HL-60/S4 (cell line): ENCODE data around the gene TMEM255B.

ENCODE experiments used
- in situ Hi-C: fragments of 300-500 bp; cut with MboI; formaldehyde crosslinking; loops from 2 replicates; pipeline ENCODE4 v1.14.3; 2022; ENCODE audit warnings: low sequenced_read_pairs

TMEM255B gene

GRCh38 chr13:113856716-113857065 is 97.7 kb downstream of the TMEM255B start:
- in situ Hi-C loops = no loop called here

GRCh38 chr13:113857531-113858195 is 98.6 kb downstream of the TMEM255B start:
- in situ Hi-C loops = no loop called here

DNA sequence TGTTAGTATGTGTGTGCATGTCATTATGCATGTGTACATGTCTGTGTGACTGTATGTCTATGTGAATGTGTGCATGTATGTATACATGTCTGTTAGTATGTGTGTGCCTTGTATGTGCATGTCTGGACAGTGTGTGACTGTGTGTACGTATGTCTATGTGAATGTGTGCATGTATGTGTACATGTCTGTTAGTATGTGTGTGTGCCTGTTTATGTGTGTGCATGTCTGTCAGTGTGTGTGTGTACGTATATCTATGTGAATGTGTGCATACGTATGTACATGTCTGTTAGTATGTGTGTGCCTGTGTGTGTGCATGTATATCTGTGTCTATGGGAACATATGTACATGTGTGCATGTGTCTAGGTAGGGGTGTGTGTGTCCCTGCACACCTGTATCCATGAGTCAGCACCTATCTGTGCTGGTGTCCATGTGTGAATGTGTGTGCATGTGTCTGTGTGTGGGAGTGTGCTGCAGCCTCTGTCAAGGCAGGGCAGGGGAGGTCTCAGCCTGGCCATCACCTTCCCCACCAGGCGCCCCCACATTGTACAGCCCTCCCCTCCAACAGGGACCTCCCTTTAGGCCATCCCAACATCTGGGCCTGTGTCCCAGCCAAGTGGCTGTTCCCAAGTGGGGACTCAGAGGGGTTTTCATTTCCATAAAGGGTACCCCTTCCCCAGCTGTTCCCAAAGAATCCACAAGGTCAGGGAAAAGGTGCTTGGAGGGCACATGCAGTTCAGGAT is 100.5 kb downstream of the TMEM255B start:
- in situ Hi-C loops = no loop called here

DNA sequence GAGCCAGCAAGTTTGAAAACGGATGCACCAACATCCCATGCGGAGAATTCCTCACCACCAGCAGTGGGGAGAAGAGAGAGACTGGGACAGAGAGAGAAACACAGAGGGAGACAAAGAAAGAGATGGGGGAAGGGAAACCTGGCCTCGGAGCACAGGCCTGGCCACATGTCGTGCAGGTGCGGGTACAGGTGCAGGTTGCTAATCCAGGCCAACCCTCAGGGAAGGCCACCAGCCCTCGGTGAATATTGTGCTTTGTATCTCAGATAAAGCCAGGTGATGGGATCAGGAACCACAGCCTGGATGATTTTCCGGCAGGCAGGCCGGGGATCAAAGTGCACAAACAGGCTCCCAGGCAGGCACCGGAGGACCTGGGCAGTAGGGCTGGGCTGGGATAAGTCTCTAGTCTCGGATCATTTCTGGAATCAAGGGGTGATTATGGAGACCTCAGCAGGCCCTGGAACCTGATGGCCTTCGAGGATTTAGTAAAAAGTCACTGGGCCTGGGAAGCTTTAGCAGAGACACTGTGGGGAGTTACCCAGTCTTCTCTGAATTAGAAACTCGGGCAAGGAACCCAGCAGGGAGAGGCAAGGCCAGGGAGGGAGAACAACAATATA is 101.1 kb downstream of the TMEM255B start:
- in situ Hi-C loops = no loop called here

DNA sequence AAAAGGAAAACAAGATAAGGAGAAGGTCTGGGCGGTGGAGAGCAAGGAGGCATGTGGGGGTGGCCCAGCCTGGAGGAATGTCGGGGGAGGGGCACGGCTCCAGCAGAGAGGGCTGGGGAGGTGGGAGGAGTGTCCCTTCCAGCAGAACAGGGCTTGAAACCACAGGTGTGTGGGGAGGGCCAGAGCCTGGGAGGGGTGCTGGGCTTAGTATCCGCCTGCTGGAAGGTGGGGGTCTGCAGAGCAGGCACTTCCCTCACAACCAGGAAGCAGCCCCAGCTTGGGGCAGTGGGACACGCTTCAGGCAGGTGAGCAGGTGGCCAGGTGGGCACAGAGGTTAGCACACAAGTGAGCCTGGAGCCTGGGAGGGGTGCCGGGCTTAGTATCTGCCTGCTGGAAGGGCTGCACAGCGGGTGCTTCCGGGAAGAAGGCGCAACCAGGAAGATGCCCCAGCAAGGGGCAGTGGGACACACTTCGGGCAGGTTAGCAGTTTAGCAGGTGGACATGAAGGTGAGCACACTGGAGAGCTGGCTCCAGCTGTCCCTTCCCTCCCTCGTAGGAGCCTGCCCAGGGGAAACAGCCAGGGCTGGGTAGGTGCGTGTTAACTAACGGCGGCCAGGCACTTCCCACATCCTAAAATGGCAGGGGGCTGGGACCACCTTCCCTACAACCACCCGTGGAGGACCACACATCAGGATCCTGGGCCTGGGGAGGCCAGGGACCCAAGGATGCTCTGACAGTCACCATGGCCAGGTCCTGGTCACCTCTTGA is 101.8 kb downstream of the TMEM255B start:
- in situ Hi-C loops = no loop called here

DNA sequence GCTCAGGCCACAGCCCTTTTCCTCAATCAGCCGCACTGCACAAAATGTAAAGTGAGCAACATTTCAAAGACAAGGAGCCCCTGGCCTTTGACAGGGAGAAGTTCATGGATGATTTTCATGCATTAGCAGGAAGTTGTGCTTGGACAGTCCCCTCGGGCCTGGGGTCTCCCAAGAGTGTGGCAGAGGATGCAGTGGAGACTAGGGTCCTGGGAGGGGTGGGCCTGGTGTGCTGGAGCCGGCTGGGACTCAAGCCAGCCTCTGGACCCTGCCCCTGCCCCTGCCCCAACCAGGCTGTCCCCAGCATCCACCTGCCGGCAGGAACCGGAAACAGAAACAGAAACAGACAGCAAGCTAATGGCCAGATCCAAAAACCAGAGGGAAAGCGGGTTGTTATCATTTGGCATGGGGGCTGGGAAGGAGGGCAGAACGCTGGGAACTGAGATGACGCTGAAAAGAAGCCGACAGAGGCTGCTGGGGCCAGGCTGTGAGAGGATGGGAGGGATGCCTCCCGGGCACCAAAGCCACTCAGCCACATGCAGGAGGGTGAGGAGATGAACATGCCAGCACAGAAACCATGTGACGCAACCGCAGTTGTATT is 102.5 kb downstream of the TMEM255B start:
- in situ Hi-C loops = no loop called here

- in situ Hi-C loops = no loop called here
Measured at GRCh38 chr13:113862191-113862930, 103.3 kb downstream of the TMEM255B start.

DNA sequence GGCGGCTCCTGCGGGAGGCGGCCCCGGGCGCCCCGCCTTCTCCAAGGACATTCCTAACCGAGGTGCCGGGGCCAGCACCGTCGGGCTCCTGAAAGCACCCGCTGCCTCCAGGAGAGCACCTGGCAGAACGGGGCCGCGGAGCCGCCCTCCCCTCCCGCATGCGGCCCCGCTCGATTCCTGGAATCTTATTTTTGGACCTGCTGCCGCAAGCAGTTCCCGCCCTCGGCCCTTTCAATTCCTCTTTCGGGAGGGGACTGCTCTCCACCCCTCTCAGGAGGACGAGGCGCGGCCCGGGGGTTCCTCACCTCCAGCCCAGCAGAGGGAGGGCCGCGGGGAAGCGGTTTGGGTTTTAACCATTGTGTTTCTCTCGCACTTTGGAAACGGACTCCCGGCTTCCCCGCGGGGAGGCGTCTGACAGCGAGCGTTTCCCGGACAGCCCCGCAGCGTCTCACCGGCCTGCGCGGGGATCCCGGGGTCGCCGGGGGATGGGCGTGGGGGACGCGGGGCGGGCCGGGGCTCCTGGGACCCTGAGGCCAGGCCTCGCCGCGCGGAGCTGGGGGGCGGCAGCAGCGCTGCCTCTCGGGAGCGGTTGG is 104.0 kb downstream of the TMEM255B start:
- in situ Hi-C loops = no loop called here

- in situ Hi-C loops = no loop called here
Measured at GRCh38 chr13:113863524-113864272, 104.7 kb downstream of the TMEM255B start, which contains the start of gene GAS6. GAS6 (minus strand) TSS chr13:113864076; CDS start chr13:113863920, 156 bp downstream.

DNA sequence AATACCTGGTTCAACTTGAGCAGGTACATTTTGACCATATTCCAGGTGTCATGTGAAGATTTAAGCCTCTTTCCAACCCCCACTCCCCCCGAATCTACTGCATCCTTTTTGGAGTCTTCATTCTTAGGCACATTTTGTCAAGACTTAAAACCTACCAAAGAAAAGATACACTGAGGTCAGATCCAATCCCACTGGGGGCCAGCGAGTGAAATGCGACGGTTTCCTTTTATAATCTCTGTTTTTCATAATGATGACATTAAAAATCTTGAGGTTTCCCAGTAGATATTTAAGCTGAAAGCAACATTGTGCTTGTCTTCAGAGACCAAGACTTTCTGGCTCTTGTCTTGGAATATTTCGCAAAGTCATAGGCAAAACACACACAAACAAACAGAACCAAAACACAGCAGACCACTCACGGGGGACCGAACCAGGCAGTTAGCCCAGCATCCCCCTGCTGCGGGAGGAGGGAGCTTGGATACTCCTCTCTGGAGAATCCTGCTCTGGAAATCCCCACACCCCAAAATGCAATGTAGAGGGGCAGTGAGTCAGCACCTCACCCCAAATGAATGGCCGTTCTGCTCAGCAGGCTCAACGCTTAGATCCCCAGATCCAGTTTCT is 105.4 kb downstream of the TMEM255B start:
- in situ Hi-C loops = no loop called here

- in situ Hi-C loops = no loop called here
Measured at GRCh38 chr13:113865427-113865826, 106.4 kb downstream of the TMEM255B start.
